Panc1 (cell line): Measurements from ENCODE around the gene TIMM50. TPM values are rescaled to one million over a fixed set of nuclear protein-coding genes. Genes with fewer than 3 reads are reported as not detected.

Experiments
- ATAC-seq: fragments of 200-7000 bp; cut with Tn5 transposase; 2 replicates; pipeline ENCODE4 v1.9.1; 2020; ENCODE audit warnings: mild to moderate bottlenecking, moderate library complexity
- BruUV-seq: library from RNA; stranded (reverse); fragments of 400-500 nt; replicated peaks from 2 replicates; lab custom pipeline; 2021; lab: Mats Ljungman, UMichigan
- CTCF ChIA-PET: fragments of 300-600 bp; sonication (Branson Sonifier 250); formaldehyde crosslinking; loops from one replicate; lab custom pipeline; 2022; ENCODE audit warnings: antibody characterized with exemption; lab: Charles Lee
- POLR2A ChIA-PET: fragments of 300-600 bp; sonication (Branson Sonifier 250); formaldehyde crosslinking; loops from one replicate; lab custom pipeline; 2022; ENCODE audit warnings: antibody characterized with exemption; lab: Charles Lee
- DNase-seq: peaks from one replicate; pipeline ENCODE4 v3.0.0-alpha.2; 2010; ENCODE audit warnings: low read depth, low spot score
- H3K27ac ChIP-seq: 2 replicates; pipeline ENCODE4 v1.5.1; 2011; ENCODE audit warnings: mild to moderate bottlenecking, low read length, inconsistent platforms
- H3K27me3 ChIP-seq: fragments of 200-500 bp; sonication (Bioruptor generic); 2 replicates; pipeline ENCODE4 v1.6.0; 2014; ENCODE audit warnings: low read length, inconsistent platforms; ENCODE audit not compliant: control insufficient read depth, insufficient read depth
- H3K36me3 ChIP-seq: fragments of 200-500 bp; sonication (Bioruptor generic); 2 replicates; pipeline ENCODE4 v1.5.1; 2014; ENCODE audit warnings: inconsistent platforms, mild to moderate bottlenecking, low read length, moderate library complexity; ENCODE audit not compliant: control insufficient read depth, insufficient read depth
- H3K4me1 ChIP-seq: 2 replicates; pipeline ENCODE4 v1.5.1; 2011; ENCODE audit warnings: inconsistent platforms, mild to moderate bottlenecking, low read length, moderate library complexity; ENCODE audit not compliant: control insufficient read depth, insufficient read depth
- H3K4me3 ChIP-seq, 2 experiments: 2 replicates each; pipeline ENCODE4 v1.5.1; 2011 to 2012; ENCODE audit warnings: low read depth in 2 of 2, low read length in 2 of 2, mild to moderate bottlenecking in 2 of 2, inconsistent platforms in 1 of 2, moderate library complexity in 1 of 2
- H3K9me3 ChIP-seq: fragments of 200-500 bp; sonication (Bioruptor generic); 2 replicates; pipeline ENCODE4 v1.5.1; 2014; ENCODE audit warnings: low read depth, mild to moderate bottlenecking, inconsistent platforms, low read length, moderate library complexity; ENCODE audit not compliant: control insufficient read depth, insufficient read depth
- POLR2AphosphoS5 ChIP-seq: IDR thresholded peaks from 2 replicates; pipeline ENCODE4 v1.6.1; 2012; ENCODE audit warnings: mild to moderate bottlenecking, low read depth, low read length, moderate library complexity
- SIN3A ChIP-seq: IDR thresholded peaks from 2 replicates; pipeline ENCODE4 v1.6.1; 2012; ENCODE audit warnings: low read depth, mild to moderate bottlenecking, low read length, moderate library complexity, borderline replicate concordance; ENCODE audit not compliant: insufficient read depth
- TCF7L2 ChIP-seq: IDR thresholded peaks from 2 replicates; pipeline ENCODE4 v1.6.1; 2011; ENCODE audit warnings: mild to moderate bottlenecking, low read depth, low read length, inconsistent platforms
- in situ Hi-C: cut with HindIII; loops from 2 replicates; pipeline ENCODE4 v1.10.0; 2016; ENCODE audit warnings: low sequenced_read_pairs, low pct_unique_long_range_greater_than_20kb
- intact Hi-C: fragments of 100-400 bp; cut with micrococcal nuclease; formaldehyde crosslinking; loops from one replicate; pipeline ENCODE4 v1.10.0; 2022; ENCODE audit not compliant: unreplicated experiment
- total RNA-seq: library from RNA; stranded (reverse); gene quantifications from one replicate; pipeline ENCODE4 v1.2.1, GENCODE V29; 2021; ENCODE audit not compliant: unreplicated experiment
- TF ChIP-seq, protein P1 (sequence below): fragments of 450-650 bp; IDR thresholded peaks from 2 replicates; pipeline ENCODE4 v1.5.1; 2017; ENCODE audit warnings: mild to moderate bottlenecking
- TF ChIP-seq, protein P2 (sequence below), 2 experiments: IDR thresholded peaks; 2 replicates each; pipeline ENCODE4 v1.6.1; 2011 to 2012; ENCODE audit warnings: low read depth in 2 of 2, control low read depth in 1 of 2, low read length in 1 of 2, mild to moderate bottlenecking in 1 of 2, moderate library complexity in 1 of 2; ENCODE audit not compliant: insufficient read depth in 1 of 2

The TIMM50 gene
- total RNA-seq, 1 experiment from 2014 or later: 1,837 TPM

DNA sequence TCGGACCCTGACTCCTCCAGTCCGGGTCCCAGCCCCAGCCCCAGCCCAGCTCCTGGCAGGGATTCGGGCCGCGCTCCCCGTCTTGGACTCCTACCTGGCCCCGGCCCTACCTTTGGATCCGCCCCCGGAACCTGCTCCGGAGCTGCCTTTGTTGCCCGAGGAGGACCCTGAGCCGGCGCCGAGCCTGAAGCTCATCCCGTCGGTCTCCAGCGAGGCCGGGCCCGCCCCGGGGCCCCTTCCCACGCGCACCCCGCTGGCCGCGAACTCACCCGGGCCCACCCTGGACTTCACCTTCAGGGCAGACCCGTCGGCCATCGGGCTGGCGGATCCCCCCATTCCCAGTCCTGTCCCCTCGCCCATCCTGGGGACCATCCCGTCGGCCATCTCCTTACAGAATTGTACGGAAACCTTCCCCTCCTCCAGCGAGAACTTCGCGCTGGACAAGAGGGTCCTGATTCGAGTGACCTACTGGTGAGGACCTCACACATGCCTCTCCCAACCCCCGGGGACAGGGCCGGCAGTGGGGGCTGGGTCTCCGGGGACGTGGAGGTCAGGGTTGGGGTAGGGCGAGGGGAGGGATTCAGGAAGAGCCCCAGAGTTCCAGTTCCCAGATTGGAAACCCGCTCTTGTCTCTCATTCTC lies 35.0 kb downstream of the TIMM50 start:
- peak overlapping the region; percentile 5 for H3K27ac ChIP-seq
- ChIA-PET CTCF (interaction anchor here (0.6 to 5.9 kb wide), 13 partner anchors 9 to 933 kb away, joined by 3 to 49 read pairs (median 4); partner anchors contain the start of genes DLL3, DYRK1B, EID2B and SUPT5H), POLR2A (interaction anchor here (0.7 to 6.2 kb wide), 8 partner anchors 21 to 87 kb away, joined by 3 to 63 read pairs (median 5); partner anchors contain the start of genes RPS16 and TIMM50)
- DNase-seq: no peak
- peak; percentile 3 for ATAC-seq
- H3K9me3 ChIP-seq: no peaks in the 10 kb centered on the region
- no TSS peak for BruUV-seq
- H3K4me1 ChIP-seq: peaks cover 26% of the 10 kb centered on the region
- TF ChIP-seq, protein P1, sequence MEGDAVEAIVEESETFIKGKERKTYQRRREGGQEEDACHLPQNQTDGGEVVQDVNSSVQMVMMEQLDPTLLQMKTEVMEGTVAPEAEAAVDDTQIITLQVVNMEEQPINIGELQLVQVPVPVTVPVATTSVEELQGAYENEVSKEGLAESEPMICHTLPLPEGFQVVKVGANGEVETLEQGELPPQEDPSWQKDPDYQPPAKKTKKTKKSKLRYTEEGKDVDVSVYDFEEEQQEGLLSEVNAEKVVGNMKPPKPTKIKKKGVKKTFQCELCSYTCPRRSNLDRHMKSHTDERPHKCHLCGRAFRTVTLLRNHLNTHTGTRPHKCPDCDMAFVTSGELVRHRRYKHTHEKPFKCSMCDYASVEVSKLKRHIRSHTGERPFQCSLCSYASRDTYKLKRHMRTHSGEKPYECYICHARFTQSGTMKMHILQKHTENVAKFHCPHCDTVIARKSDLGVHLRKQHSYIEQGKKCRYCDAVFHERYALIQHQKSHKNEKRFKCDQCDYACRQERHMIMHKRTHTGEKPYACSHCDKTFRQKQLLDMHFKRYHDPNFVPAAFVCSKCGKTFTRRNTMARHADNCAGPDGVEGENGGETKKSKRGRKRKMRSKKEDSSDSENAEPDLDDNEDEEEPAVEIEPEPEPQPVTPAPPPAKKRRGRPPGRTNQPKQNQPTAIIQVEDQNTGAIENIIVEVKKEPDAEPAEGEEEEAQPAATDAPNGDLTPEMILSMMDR: no peak
- TF ChIP-seq, protein P2, sequence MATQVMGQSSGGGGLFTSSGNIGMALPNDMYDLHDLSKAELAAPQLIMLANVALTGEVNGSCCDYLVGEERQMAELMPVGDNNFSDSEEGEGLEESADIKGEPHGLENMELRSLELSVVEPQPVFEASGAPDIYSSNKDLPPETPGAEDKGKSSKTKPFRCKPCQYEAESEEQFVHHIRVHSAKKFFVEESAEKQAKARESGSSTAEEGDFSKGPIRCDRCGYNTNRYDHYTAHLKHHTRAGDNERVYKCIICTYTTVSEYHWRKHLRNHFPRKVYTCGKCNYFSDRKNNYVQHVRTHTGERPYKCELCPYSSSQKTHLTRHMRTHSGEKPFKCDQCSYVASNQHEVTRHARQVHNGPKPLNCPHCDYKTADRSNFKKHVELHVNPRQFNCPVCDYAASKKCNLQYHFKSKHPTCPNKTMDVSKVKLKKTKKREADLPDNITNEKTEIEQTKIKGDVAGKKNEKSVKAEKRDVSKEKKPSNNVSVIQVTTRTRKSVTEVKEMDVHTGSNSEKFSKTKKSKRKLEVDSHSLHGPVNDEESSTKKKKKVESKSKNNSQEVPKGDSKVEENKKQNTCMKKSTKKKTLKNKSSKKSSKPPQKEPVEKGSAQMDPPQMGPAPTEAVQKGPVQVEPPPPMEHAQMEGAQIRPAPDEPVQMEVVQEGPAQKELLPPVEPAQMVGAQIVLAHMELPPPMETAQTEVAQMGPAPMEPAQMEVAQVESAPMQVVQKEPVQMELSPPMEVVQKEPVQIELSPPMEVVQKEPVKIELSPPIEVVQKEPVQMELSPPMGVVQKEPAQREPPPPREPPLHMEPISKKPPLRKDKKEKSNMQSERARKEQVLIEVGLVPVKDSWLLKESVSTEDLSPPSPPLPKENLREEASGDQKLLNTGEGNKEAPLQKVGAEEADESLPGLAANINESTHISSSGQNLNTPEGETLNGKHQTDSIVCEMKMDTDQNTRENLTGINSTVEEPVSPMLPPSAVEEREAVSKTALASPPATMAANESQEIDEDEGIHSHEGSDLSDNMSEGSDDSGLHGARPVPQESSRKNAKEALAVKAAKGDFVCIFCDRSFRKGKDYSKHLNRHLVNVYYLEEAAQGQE (IDR thresholded peaks at IDR 0.05; ENCODE audit: insufficient read depth in 1 of 2, low read depth in 2 of 2, low read length in 1 of 2): no peak
- no peak for TF ChIP-seq TCF7L2
- TF ChIP-seq POLR2AphosphoS5: no peak
- TF ChIP-seq SIN3A: no peak
- H3K27me3 ChIP-seq: peaks cover 23% of the 10 kb centered on the region
- no peaks in the 10 kb centered on the region for H3K36me3 ChIP-seq
- intact Hi-C loops: no loop called here
- in situ Hi-C loops: no loop called here
- peak overlapping the region; percentile 30 to 55 for H3K4me3 ChIP-seq

DNA sequence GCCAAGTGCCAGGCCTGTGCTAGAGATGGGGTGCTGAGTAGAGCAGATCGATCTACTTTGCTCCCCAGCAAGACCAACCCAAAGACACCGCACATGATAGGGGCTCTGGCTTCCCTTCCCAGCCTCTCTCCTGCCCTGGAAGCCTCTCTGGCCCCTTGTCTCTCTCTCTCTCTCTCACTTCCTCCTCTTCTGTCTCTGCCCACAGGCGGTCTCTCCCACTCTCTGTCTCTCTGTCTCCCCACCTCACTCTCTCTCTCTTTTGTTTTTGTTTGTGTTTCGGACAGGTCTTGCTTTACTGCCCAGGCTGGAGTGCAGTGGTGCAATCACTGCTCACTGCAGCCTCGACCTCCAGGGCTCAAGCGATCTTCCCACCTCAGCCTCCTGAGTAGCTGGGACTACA lies 35.6 kb downstream of the TIMM50 start:
- ChIA-PET POLR2A (interaction anchor here (0.7 to 6.2 kb wide), 7 partner anchors 21 to 88 kb away, joined by 3 to 63 read pairs (median 4); partner anchors contain the start of genes RPS16 and TIMM50), CTCF (interaction anchor here (0.6 to 5.9 kb wide), 12 partner anchors 9 to 934 kb away, joined by 3 to 49 read pairs (median 4); partner anchors contain the start of genes DLL3, DYRK1B, EID2B and SUPT5H)
- intact Hi-C loops: no loop called here
- Histone ChIP-seq H3K9me3 (no peaks in the 10 kb centered on the region), H3K27ac (no peak overlapping the region), H3K4me1 (peaks cover 26% of the 10 kb centered on the region), H3K36me3 (no peaks in the 10 kb centered on the region), H3K27me3 (peaks cover 23% of the 10 kb centered on the region), H3K4me3 (peak overlapping the region in 1 of 2 experiments; percentile 55; a peak in 1 of 4 replicates)
- in situ Hi-C loops: no loop called here
- ATAC-seq (peak; percentile 3; the same call in 1 of the 2 replicates), DNase-seq (no peak)
- TF ChIP-seq SIN3A (no peak), TCF7L2 (no peak), POLR2AphosphoS5 (no peak)
- TF ChIP-seq, protein P1: no peak
- TF ChIP-seq, protein P2 (IDR thresholded peaks at IDR 0.05; ENCODE audit: insufficient read depth in 1 of 2, low read depth in 2 of 2, low read length in 1 of 2): no peak
- no TSS peak for BruUV-seq
